HepG2 (cell line): ENCODE results near the gene RAC2. TPM values are rescaled to one million over a fixed set of nuclear protein-coding genes. Genes with fewer than 3 reads are reported as not detected.

Experiments used
- DMAP1 ChIP-seq: IDR thresholded peaks from 2 replicates; pipeline ENCODE4 v1.6.1; 2016
- FOXA1 ChIP-seq, 2 experiments: fragments of 450-650 bp in 1 of 2; sonication (generic) in 1 of 2; formaldehyde crosslinking in 1 of 2; IDR thresholded peaks; 2 replicates each; pipeline versions ENCODE4 v1.4.0 to v1.6.1; 2016 to 2020; ENCODE audit warnings: missing genetic modification reagents in 1 of 2
- HMG20A ChIP-seq: IDR thresholded peaks from 2 replicates; pipeline ENCODE4 v1.6.1; 2016; ENCODE audit warnings: borderline replicate concordance
- KDM2A ChIP-seq: sonication (generic); formaldehyde crosslinking; IDR thresholded peaks from 2 replicates; pipeline ENCODE4 v1.4.0; 2020; ENCODE audit warnings: low read depth, missing genetic modification reagents, borderline replicate concordance
- POLR2A ChIP-seq, 2 experiments: IDR thresholded peaks; 2 replicates each; pipeline ENCODE4 v1.6.1; 2011; ENCODE audit warnings: low read depth in 2 of 2, low read length in 2 of 2, mild to moderate bottlenecking in 1 of 2, moderate library complexity in 1 of 2; ENCODE audit not compliant: insufficient read depth in 1 of 2
- RARA ChIP-seq: IDR thresholded peaks from 2 replicates; pipeline ENCODE4 v1.6.1; 2016; ENCODE audit warnings: missing genetic modification reagents, missing compliant biosample characterization
- RCOR2 ChIP-seq: IDR thresholded peaks from 2 replicates; pipeline ENCODE4 v1.6.1; 2016; ENCODE audit warnings: missing biosample characterization, missing genetic modification reagents
- SP5 ChIP-seq: IDR thresholded peaks from 2 replicates; pipeline ENCODE4 v1.6.1; 2016; ENCODE audit warnings: low read depth, borderline replicate concordance
- TARDBP ChIP-seq: sonication (generic); formaldehyde crosslinking; IDR thresholded peaks from 2 replicates; pipeline ENCODE4 v1.8.0; 2022; ENCODE audit warnings: mild to moderate bottlenecking, missing genetic modification reagents
- TFAP4 ChIP-seq: sonication (generic); IDR thresholded peaks from 2 replicates; pipeline ENCODE4 v1.6.1; 2016; ENCODE audit warnings: low read depth, borderline replicate concordance
- XRCC5 ChIP-seq: fragments of 200-400 bp; formaldehyde crosslinking; optimal IDR thresholded peaks from 2 replicates; pipeline ENCODE3; 2017; ENCODE audit warnings: mild to moderate bottlenecking, low read length
- YY1 ChIP-seq: IDR thresholded peaks from 2 replicates; pipeline ENCODE4 v1.6.1; 2011; ENCODE audit warnings: low read length, low read depth, moderate library complexity, mild to moderate bottlenecking; ENCODE audit not compliant: insufficient read depth, insufficient replicate concordance
- ZBTB33 ChIP-seq: sonication (generic); formaldehyde crosslinking; IDR thresholded peaks from 2 replicates; pipeline ENCODE4 v1.4.0; 2020; ENCODE audit warnings: missing genetic modification reagents
- ZFY ChIP-seq: sonication (generic); formaldehyde crosslinking; IDR thresholded peaks from 2 replicates; pipeline ENCODE4 v1.4.0; 2020; ENCODE audit warnings: missing genetic modification reagents
- ZNF234 ChIP-seq: sonication (generic); formaldehyde crosslinking; conservative IDR thresholded peaks from 2 replicates; pipeline ENCODE4 v1.5.1; 2020; ENCODE audit warnings: mild to moderate bottlenecking, missing genetic modification reagents
- ZNF253 ChIP-seq: sonication (generic); formaldehyde crosslinking; IDR thresholded peaks from 2 replicates; pipeline ENCODE4 v1.8.0; 2022; ENCODE audit warnings: mild to moderate bottlenecking, missing genetic modification reagents, borderline replicate concordance
- ZNF274 ChIP-seq: sonication (generic); formaldehyde crosslinking; IDR thresholded peaks from 2 replicates; pipeline ENCODE4 v1.5.1; 2020; ENCODE audit warnings: mild to moderate bottlenecking, missing genetic modification reagents
- ZNF281 ChIP-seq: sonication (generic); formaldehyde crosslinking; IDR thresholded peaks from 2 replicates; pipeline ENCODE4 v1.4.0; 2020; ENCODE audit warnings: missing genetic modification reagents, borderline replicate concordance
- ZNF816 ChIP-seq: sonication (generic); formaldehyde crosslinking; IDR thresholded peaks from 2 replicates; pipeline ENCODE4 v1.8.0; 2022; ENCODE audit warnings: missing genetic modification reagents, mild to moderate bottlenecking, borderline replicate concordance
- polyA plus RNA-seq, 8 experiments: library from polyadenylated mRNA; depleted of rRNA in 3 of 8; stranded (reverse) in 7 of 8; unstranded in 1 of 8; fragments of >200 nt; fragmentation: Illumina TruSeq in 4 of 8; extraction: Trizol in 4 of 8; gene quantifications; 2 replicates each; pipeline versions ENCODE4 v1.2.1 to v1.2.3, GENCODE V29; 2011 to 2016; ENCODE audit warnings: low read depth in 4 of 8, missing spikeins in 1 of 8, mixed read lengths in 1 of 8; ENCODE audit not compliant: insufficient read depth in 1 of 8
- total RNA-seq, 5 experiments: library from RNA; depleted of rRNA; stranded (reverse); fragments of >200 nt; fragmentation: Illumina TruSeq; extraction: Trizol; gene quantifications; 2 replicates each; pipeline ENCODE4 v1.2.3, GENCODE V29; 2016; ENCODE audit warnings: low read depth in 1 of 5
- TF ChIP-seq, protein P1 (sequence below): sonication (generic); formaldehyde crosslinking; IDR thresholded peaks from 2 replicates; pipeline ENCODE4 v1.4.0; 2020; ENCODE audit warnings: missing genetic modification reagents
- TF ChIP-seq, protein P2 (sequence below): sonication (generic); formaldehyde crosslinking; IDR thresholded peaks from 2 replicates; pipeline ENCODE4 v1.4.0; 2020; ENCODE audit warnings: missing genetic modification reagents, borderline replicate concordance

RAC2 gene
- total and polyA plus RNA-seq, 2 of the 13 experiments (the other 11 are each of a cell fraction or from before 2014, with no cell fraction given): 0.73 TPM; not detected in 1

- TF ChIP-seq ZFY (CRISPR knock-in tag) (peak; percentile 23; the same call in 1 of the 2 replicates), XRCC5 (peak; percentile 53), TARDBP (CRISPR knock-in tag) (peak; percentile 48), TFAP4 (peak; percentile 80; the same call in 1 of the 2 replicates), ZNF281 (CRISPR knock-in tag) (0 out of 2 replicates have a peak, but pooled peaks have one; percentile 20), ZNF234 (no peak), RCOR2 (CRISPR knock-in tag) (no peak), ZNF816 (CRISPR knock-in tag) (0 out of 2 replicates have a peak, but pooled peaks have one; percentile 18), ZNF253 (CRISPR knock-in tag) (no peak), DMAP1 (peak; percentile 51), RARA (CRISPR knock-in tag) (0 out of 2 replicates have a peak, but pooled peaks have one; percentile 22), POLR2A (IDR thresholded peaks at IDR 0.05; ENCODE audit: insufficient read depth in 1 of 2, low read depth in 2 of 2, low read length in 2 of 2) (peak in 1 of 2 experiments; percentile 64; a peak in 3 of 4 replicates), FOXA1 (IDR thresholded peaks at IDR 0.05) (0 out of 2 replicates have a peak, but pooled peaks have one; percentile 10), FOXA1 (CRISPR knock-in tag; IDR thresholded peaks at IDR 0.05) (peak; percentile 94), SP5 (CRISPR knock-in tag) (peak; percentile 60), YY1 (peak; percentile 6), KDM2A (CRISPR knock-in tag) (no peak; the same call in 1 of the 2 replicates), ZBTB33 (CRISPR knock-in tag) (no peak), ZNF274 (CRISPR knock-in tag) (0 out of 2 replicates have a peak, but pooled peaks have one; percentile 5), HMG20A (CRISPR knock-in tag) (peak; percentile 21; the same call in 1 of the 2 replicates)
- TF ChIP-seq, protein P1, sequence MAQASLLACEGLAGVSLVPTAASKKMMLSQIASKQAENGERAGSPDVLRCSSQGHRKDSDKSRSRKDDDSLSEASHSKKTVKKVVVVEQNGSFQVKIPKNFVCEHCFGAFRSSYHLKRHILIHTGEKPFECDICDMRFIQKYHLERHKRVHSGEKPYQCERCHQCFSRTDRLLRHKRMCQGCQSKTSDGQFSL (CRISPR knock-in tag): no peak
- TF ChIP-seq, protein P2, sequence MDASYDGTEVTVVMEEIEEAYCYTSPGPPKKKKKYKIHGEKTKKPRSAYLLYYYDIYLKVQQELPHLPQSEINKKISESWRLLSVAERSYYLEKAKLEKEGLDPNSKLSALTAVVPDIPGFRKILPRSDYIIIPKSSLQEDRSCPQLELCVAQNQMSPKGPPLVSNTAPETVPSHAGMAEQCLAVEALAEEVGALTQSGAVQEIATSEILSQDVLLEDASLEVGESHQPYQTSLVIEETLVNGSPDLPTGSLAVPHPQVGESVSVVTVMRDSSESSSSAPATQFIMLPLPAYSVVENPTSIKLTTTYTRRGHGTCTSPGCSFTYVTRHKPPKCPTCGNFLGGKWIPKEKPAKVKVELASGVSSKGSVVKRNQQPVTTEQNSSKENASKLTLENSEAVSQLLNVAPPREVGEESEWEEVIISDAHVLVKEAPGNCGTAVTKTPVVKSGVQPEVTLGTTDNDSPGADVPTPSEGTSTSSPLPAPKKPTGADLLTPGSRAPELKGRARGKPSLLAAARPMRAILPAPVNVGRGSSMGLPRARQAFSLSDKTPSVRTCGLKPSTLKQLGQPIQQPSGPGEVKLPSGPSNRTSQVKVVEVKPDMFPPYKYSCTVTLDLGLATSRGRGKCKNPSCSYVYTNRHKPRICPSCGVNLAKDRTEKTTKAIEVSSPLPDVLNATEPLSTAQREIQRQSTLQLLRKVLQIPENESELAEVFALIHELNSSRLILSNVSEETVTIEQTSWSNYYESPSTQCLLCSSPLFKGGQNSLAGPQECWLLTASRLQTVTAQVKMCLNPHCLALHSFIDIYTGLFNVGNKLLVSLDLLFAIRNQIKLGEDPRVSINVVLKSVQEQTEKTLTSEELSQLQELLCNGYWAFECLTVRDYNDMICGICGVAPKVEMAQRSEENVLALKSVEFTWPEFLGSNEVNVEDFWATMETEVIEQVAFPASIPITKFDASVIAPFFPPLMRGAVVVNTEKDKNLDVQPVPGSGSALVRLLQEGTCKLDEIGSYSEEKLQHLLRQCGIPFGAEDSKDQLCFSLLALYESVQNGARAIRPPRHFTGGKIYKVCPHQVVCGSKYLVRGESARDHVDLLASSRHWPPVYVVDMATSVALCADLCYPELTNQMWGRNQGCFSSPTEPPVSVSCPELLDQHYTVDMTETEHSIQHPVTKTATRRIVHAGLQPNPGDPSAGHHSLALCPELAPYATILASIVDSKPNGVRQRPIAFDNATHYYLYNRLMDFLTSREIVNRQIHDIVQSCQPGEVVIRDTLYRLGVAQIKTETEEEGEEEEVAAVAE (CRISPR knock-in tag): no peak
These were observed 44.3 kb downstream of the RAC2 start (continued) for GRCh38 chr22:37199760-37200108.
